Endothelial cell (in vitro differentiated cells): ENCODE results near the gene NSUN7. TPM values are rescaled to one million over a fixed set of nuclear protein-coding genes. Genes with fewer than 3 reads are reported as not detected.

Experiments used
- DNase-seq: peaks from one replicate; pipeline ENCODE4 v3.0.0; 2021; ENCODE audit warnings: low spot score
- H3K27ac Mint-ChIP-seq: one replicate; pipeline ENCODE4 v1.8.0; 2021; ENCODE audit warnings: mixed read lengths, inconsistent platforms; ENCODE audit not compliant: unreplicated experiment
- H3K27me3 Mint-ChIP-seq: one replicate; pipeline ENCODE4 v1.8.0; 2021; ENCODE audit warnings: mild to moderate bottlenecking, moderate library complexity, mixed read lengths, inconsistent platforms; ENCODE audit not compliant: unreplicated experiment
- H3K36me3 Mint-ChIP-seq: one replicate; pipeline ENCODE4 v1.8.0; 2021; ENCODE audit warnings: mild to moderate bottlenecking, low read depth, mixed read lengths, inconsistent platforms; ENCODE audit not compliant: unreplicated experiment
- H3K4me1 Mint-ChIP-seq: one replicate; pipeline ENCODE4 v1.8.0; 2021; ENCODE audit warnings: mild to moderate bottlenecking, mixed read lengths, inconsistent platforms; ENCODE audit not compliant: unreplicated experiment
- H3K4me3 Mint-ChIP-seq: one replicate; pipeline ENCODE4 v1.8.0; 2021; ENCODE audit warnings: mild to moderate bottlenecking, mixed read lengths, inconsistent platforms; ENCODE audit not compliant: unreplicated experiment
- H3K9me3 Mint-ChIP-seq: one replicate; pipeline ENCODE4 v1.8.0; 2021; ENCODE audit warnings: mixed read lengths, inconsistent platforms; ENCODE audit not compliant: unreplicated experiment
- total RNA-seq: library from RNA; stranded (reverse); fragmentation: NEBNext Ultra II Directional; extraction: Animal tissue kit (Norgen Biotek cat#: 25700); gene quantifications from one replicate; pipeline ENCODE4 v1.2.1, GENCODE V29; 2021; ENCODE audit not compliant: unreplicated experiment
- TF ChIP-seq, protein P1 (sequence below): fragments of 200-600 bp; sonication (generic); IDR thresholded peaks from one replicate; pipeline ENCODE4 v1.5.0; 2021; ENCODE audit warnings: antibody characterized with exemption; ENCODE audit not compliant: unreplicated experiment

NSUN7 gene
- total RNA-seq, 1 donor from 2014 or later, result 8.5 TPM

- peak overlapping the region; percentile 25 for H3K4me3 Mint-ChIP-seq
These were observed 107.1 kb downstream of the NSUN7 start for GRCh38 chr4:40856840-40857362.

DNA sequence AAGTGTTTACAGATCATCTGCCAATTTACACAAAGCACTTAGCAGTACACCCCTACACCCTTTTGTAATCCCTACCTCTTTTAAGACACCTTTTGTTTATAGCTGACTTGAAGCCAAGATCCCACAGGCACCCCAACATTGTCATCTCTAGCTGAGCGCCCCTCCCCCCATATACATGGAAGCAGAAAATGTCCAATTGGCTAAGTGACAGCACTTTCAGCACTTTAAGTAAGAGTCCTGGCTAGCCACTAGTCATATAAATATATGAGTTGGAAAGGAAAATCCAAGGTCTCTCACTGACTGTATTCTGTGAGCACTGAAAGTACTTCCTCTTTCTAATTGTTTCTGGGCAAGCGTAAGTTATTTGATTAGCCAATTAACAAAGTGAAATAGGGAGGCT lies 108.2 kb downstream of the NSUN7 start:
- Mint-ChIP-seq H3K27ac (no peak overlapping the region), H3K9me3 (no peaks in the 10 kb centered on the region), H3K27me3 (peaks cover 14% of the 10 kb centered on the region), H3K36me3 (peaks cover 20% of the 10 kb centered on the region), H3K4me1 (peaks cover 5% of the 10 kb centered on the region), H3K4me3 (no peak overlapping the region)
- DNase-seq, result no peak
- TF ChIP-seq, protein P1, sequence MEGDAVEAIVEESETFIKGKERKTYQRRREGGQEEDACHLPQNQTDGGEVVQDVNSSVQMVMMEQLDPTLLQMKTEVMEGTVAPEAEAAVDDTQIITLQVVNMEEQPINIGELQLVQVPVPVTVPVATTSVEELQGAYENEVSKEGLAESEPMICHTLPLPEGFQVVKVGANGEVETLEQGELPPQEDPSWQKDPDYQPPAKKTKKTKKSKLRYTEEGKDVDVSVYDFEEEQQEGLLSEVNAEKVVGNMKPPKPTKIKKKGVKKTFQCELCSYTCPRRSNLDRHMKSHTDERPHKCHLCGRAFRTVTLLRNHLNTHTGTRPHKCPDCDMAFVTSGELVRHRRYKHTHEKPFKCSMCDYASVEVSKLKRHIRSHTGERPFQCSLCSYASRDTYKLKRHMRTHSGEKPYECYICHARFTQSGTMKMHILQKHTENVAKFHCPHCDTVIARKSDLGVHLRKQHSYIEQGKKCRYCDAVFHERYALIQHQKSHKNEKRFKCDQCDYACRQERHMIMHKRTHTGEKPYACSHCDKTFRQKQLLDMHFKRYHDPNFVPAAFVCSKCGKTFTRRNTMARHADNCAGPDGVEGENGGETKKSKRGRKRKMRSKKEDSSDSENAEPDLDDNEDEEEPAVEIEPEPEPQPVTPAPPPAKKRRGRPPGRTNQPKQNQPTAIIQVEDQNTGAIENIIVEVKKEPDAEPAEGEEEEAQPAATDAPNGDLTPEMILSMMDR, result no peak

More at GRCh38 chr4:40856840-40857362, 107.1 kb downstream of the NSUN7 start:
- peaks cover 14% of the 10 kb centered on the region for H3K27me3 Mint-ChIP-seq
- H3K36me3 Mint-ChIP-seq, result peaks cover 17% of the 10 kb centered on the region
- DNase-seq, result peak; percentile 74
- peaks cover 5% of the 10 kb centered on the region for H3K4me1 Mint-ChIP-seq
- H3K27ac Mint-ChIP-seq, result no peak overlapping the region
- TF ChIP-seq, protein P1, result no peak
- H3K9me3 Mint-ChIP-seq, result no peaks in the 10 kb centered on the region

- Mint-ChIP-seq H3K4me1 (peaks cover 5% of the 10 kb centered on the region), H3K9me3 (no peaks in the 10 kb centered on the region), H3K36me3 (peaks cover 19% of the 10 kb centered on the region), H3K27me3 (peaks cover 14% of the 10 kb centered on the region), H3K4me3 (no peak overlapping the region), H3K27ac (no peak overlapping the region)
- DNase-seq, result no peak
- TF ChIP-seq, protein P1, result no peak
These were observed 109.2 kb downstream of the NSUN7 start for GRCh38 chr4:40858962-40859361.

Other genes with a start within 250 kb of the NSUN7 start
- gene RBM47, start 120.1 kb upstream of the NSUN7 start, total RNA-seq, result 4.6 TPM